Measurements from ENCODE around the gene SDK2.

The SDK2 gene

DNA sequence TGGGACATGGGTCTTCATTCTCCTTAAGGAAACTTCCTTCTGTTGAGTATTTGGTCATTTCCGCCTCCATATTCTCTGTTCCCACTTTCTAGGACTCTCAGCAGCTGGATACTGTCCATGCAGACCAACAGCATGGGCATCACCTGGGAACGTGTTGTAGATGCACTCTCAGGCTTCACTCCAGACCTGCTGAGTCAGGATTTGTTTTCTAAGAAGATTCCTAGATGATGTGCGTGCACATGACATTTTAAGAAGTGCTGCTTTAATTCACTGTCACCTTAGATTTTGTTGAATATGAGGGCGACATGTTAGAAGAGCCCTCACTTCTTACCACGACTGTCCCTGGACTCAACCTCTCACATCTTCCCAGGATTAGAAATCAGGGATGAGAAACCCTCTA, 10.0 kb upstream of the SDK2 start:
- no peaks in the 10 kb centered on the region for H3K36me3 ChIP-seq (ENCODE audit: control insufficient read depth in 2 of 2, insufficient read depth in 1 of 2, low read length in 2 of 2)
- POLR2A ChIA-PET, result interaction anchor here (0.7 kb wide), 1 partner anchor 278 kb away, joined by 3 read pairs; no protein-coding TSS in a partner anchor
- H3K4me1 ChIP-seq (ENCODE audit: control insufficient read depth, insufficient read depth, low read length), result no peaks in the 10 kb centered on the region
- CTCF ChIA-PET, result interaction anchor here (0.6 kb wide), 1 partner anchor 87 kb away, joined by 3 read pairs; no protein-coding TSS in a partner anchor
- H3K27ac ChIP-seq (ENCODE audit: extremely low read depth, low read depth, low read length), result no peak overlapping the region
- TF ChIP-seq ZNF26 (tag by site-specific recombination; IDR thresholded peaks at IDR 0.05) (no peak), ZNF561 (tag by site-specific recombination; IDR thresholded peaks at IDR 0.05; ENCODE audit: borderline replicate concordance) (no peak)
- no peaks in the 10 kb centered on the region for H3K9me3 ChIP-seq (ENCODE audit: control insufficient read depth, insufficient read depth, low read depth, low read length)
- H3K4me3 ChIP-seq (ENCODE audit: low read depth, low read length), result no peak overlapping the region

DNA sequence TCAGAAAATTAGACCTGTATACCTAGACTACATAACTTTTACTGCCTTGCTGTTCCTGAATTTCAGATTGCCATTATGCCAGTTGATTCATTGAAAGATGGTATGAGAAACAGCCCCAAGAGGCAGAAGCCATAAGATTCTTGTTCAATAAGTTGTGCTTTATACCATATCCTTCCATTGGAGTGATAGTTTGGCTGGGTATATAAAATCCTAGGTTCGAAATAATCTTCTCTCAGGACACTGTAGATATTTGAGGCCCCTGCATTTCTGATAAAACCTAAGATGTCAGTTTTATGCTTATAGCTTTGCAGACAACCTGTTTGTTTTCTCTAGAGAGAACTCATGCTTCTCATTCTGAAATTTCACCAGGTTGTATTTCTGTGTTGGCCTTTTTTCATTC, 9.6 kb upstream of the SDK2 start:
- TF ChIP-seq ZNF362 (tag by site-specific recombination; IDR thresholded peaks at IDR 0.05), result no peak
- TF ChIP-seq TRIM28 (IDR thresholded peaks at IDR 0.05; ENCODE audit: borderline replicate concordance, low read length), result peak; percentile 35; the same call in 1 of the 2 replicates
- Histone ChIP-seq H3K9me3 (ENCODE audit: control insufficient read depth, insufficient read depth, low read depth, low read length) (no peaks in the 10 kb centered on the region), H3K4me3 (ENCODE audit: low read depth, low read length) (no peak overlapping the region), H3K4me1 (ENCODE audit: control insufficient read depth, insufficient read depth, low read length) (no peaks in the 10 kb centered on the region), H3K36me3 (ENCODE audit: control insufficient read depth in 2 of 2, insufficient read depth in 1 of 2, low read length in 2 of 2) (no peaks in the 10 kb centered on the region), H3K27ac (ENCODE audit: extremely low read depth, low read depth, low read length) (no peak overlapping the region)
- ChIA-PET CTCF (no interaction called here), POLR2A (interaction anchor here (0.7 kb wide), 1 partner anchor 277 kb away, joined by 3 read pairs; no protein-coding TSS in a partner anchor)

- no peaks in the 10 kb centered on the region for H3K36me3 ChIP-seq (ENCODE audit: control insufficient read depth in 2 of 2, insufficient read depth in 1 of 2, low read length in 2 of 2)
- no peak overlapping the region for H3K27ac ChIP-seq (ENCODE audit: extremely low read depth, low read depth, low read length)
- ChIA-PET CTCF (interaction anchor here (0.7 to 0.8 kb wide), 2 partner anchors 224 to 434 kb away, joined by 3 to 4 read pairs; no protein-coding TSS in a partner anchor), POLR2A (no interaction called here)
- no peak for TF ChIP-seq ZNF350 (tag by site-specific recombination; IDR thresholded peaks at IDR 0.05)
- no peak for TF ChIP-seq ZNF335 (tag by site-specific recombination; conservative IDR thresholded peaks at IDR 0.05)
- TF ChIP-seq ZNF621 (tag by site-specific recombination; IDR thresholded peaks at IDR 0.05), result no peak
- TF ChIP-seq, protein P1, sequence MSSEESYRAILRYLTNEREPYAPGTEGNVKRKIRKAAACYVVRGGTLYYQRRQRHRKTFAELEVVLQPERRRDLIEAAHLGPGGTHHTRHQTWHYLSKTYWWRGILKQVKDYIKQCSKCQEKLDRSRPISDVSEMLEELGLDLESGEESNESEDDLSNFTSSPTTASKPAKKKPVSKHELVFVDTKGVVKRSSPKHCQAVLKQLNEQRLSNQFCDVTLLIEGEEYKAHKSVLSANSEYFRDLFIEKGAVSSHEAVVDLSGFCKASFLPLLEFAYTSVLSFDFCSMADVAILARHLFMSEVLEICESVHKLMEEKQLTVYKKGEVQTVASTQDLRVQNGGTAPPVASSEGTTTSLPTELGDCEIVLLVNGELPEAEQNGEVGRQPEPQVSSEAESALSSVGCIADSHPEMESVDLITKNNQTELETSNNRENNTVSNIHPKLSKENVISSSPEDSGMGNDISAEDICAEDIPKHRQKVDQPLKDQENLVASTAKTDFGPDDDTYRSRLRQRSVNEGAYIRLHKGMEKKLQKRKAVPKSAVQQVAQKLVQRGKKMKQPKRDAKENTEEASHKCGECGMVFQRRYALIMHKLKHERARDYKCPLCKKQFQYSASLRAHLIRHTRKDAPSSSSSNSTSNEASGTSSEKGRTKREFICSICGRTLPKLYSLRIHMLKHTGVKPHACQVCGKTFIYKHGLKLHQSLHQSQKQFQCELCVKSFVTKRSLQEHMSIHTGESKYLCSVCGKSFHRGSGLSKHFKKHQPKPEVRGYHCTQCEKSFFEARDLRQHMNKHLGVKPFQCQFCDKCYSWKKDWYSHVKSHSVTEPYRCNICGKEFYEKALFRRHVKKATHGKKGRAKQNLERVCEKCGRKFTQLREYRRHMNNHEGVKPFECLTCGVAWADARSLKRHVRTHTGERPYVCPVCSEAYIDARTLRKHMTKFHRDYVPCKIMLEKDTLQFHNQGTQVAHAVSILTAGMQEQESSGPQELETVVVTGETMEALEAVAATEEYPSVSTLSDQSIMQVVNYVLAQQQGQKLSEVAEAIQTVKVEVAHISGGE (tag by site-specific recombination; conservative IDR thresholded peaks at IDR 0.05; ENCODE audit: low read depth), result no peak
- no peak for TF ChIP-seq ZNF140 (tag by site-specific recombination; IDR thresholded peaks at IDR 0.05)
- TF ChIP-seq REST (tag by site-specific recombination; IDR thresholded peaks at IDR 0.05), result no peak
- TF ChIP-seq ZNF785 (tag by site-specific recombination; IDR thresholded peaks at IDR 0.05), result no peak
- TF ChIP-seq WT1 (tag by site-specific recombination; IDR thresholded peaks at IDR 0.05), result no peak
- H3K9me3 ChIP-seq (ENCODE audit: control insufficient read depth, insufficient read depth, low read depth, low read length), result no peaks in the 10 kb centered on the region
- H3K4me1 ChIP-seq (ENCODE audit: control insufficient read depth, insufficient read depth, low read length), result no peaks in the 10 kb centered on the region
- no peak overlapping the region for H3K4me3 ChIP-seq (ENCODE audit: low read depth, low read length)
Measured at GRCh38 chr17:73652886-73653480, 8.7 kb upstream of the SDK2 start.
